Thymus (tissue), 11 donors: Measurements from ENCODE around the gene PAFAH1B1. TPM values are rescaled to one million over a fixed set of nuclear protein-coding genes. Genes with fewer than 3 reads are reported as not detected.
"Not testable (repeated sequence)": the region's sequence is repeated elsewhere in the genome, so short reads cannot be mapped to it uniquely, and the experiment has no call there.

Experiments
- DNase-seq, 9 donors: peaks; one replicate each; pipeline ENCODE4 v3.0.0-alpha.2; 2013; ENCODE audit warnings: low spot score in 9 of 9, low read depth in 6 of 9, missing footprints in 1 of 9
- H3K27ac ChIP-seq, 2 donors: one replicate each; pipeline ENCODE4 v1.5.1; 2013; ENCODE audit warnings: control low read depth in 1 of 2, low read depth in 1 of 2, low read length in 1 of 2, mild to moderate bottlenecking in 1 of 2, moderate library complexity in 1 of 2
- H3K27me3 ChIP-seq, 2 donors: one replicate each; pipeline ENCODE4 v1.5.1; 2013; ENCODE audit warnings: low read length in 1 of 2; ENCODE audit not compliant: control insufficient read depth in 2 of 2, insufficient read depth in 1 of 2
- H3K36me3 ChIP-seq, 2 donors: one replicate each; pipeline ENCODE4 v1.5.1; 2013; ENCODE audit warnings: low read length in 1 of 2, mild to moderate bottlenecking in 1 of 2, moderate library complexity in 1 of 2; ENCODE audit not compliant: control insufficient read depth in 2 of 2, insufficient read depth in 2 of 2
- H3K4me1 ChIP-seq, 2 donors: one replicate each; pipeline ENCODE4 v1.5.1; 2013; ENCODE audit warnings: low read length in 2 of 2; ENCODE audit not compliant: control insufficient read depth in 2 of 2, insufficient read depth in 2 of 2
- H3K4me3 ChIP-seq, 2 donors: one replicate each; pipeline ENCODE4 v1.5.1; 2013; ENCODE audit warnings: low read length in 2 of 2, control low read depth in 1 of 2, mild to moderate bottlenecking in 1 of 2
- H3K9me3 ChIP-seq, 2 donors: one replicate each; pipeline ENCODE4 v1.5.1; 2013; ENCODE audit warnings: low read length in 1 of 2, mild to moderate bottlenecking in 1 of 2; ENCODE audit not compliant: control insufficient read depth in 2 of 2, insufficient read depth in 1 of 2
- WGBS: extraction: QIAGEN DNeasy Blood & Tissue Kit; methylation state at CpG from one replicate; pipeline ENCODE4 v1.1.7; 2013; 5-methylcytosine and 5-hydroxymethylcytosine counted together
- polyA plus RNA-seq: library from polyadenylated mRNA; stranded (reverse); fragments of 200-250 nt; gene quantifications from one replicate; pipeline ENCODE4 v1.2.3, GENCODE V29; 2013
- total RNA-seq: library from RNA; stranded (reverse); fragments of 120-200 nt; gene quantifications from one replicate; pipeline ENCODE4 v1.2.4, GENCODE V29; 2013
- donor health status: healthy.

PAFAH1B1 gene
- total and polyA plus RNA-seq, 2 donors: 52.1 to 52.2 TPM

GRCh38 chr17:2621951-2622405 is 28.5 kb downstream of the PAFAH1B1 start:
- WGBS: 98% methylated on average over 4 of the region's 4 CpGs
- not testable (repeated sequence) for H3K4me1 ChIP-seq, DNase-seq, H3K4me3 ChIP-seq, H3K9me3 ChIP-seq, H3K27ac ChIP-seq, H3K27me3 ChIP-seq
- H3K36me3 ChIP-seq: peaks cover 12 to 16% of the 10 kb centered on the region in 2 donors

DNA sequence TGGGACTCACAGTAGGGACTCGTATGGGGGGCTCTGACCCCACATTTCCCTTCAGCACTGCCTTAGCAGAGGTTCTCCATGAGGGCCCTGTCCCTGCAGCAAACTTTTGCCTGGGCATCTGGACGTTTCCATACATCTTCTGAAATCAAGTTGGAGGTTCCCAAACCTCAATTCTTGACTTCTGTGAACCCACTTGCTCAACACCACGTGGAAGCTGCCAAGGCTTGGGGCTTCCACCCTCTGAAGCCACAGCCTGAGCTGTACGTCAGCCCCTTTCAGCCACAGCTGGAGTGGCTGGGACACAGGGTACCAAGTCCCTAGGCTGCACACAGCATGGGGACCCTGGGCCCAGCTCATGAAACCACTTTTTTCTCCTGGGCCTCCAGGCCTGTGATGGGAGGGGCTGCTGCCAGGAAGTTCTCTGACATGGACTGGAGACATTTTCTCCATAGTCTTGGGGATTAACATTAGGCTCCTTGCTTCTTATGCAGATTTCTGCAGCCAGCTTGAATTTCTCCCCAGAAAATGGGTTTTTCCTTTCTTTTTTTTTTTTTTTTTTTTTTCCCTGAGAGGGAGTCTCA is 29.4 kb downstream of the PAFAH1B1 start:
- not testable (repeated sequence) for H3K27me3 ChIP-seq, H3K4me1 ChIP-seq, DNase-seq, H3K9me3 ChIP-seq, H3K27ac ChIP-seq, H3K4me3 ChIP-seq
- peaks cover 10 to 12% of the 10 kb centered on the region in 2 donors for H3K36me3 ChIP-seq
- WGBS: 98% methylated on average over 4 of the region's 4 CpGs

DNA sequence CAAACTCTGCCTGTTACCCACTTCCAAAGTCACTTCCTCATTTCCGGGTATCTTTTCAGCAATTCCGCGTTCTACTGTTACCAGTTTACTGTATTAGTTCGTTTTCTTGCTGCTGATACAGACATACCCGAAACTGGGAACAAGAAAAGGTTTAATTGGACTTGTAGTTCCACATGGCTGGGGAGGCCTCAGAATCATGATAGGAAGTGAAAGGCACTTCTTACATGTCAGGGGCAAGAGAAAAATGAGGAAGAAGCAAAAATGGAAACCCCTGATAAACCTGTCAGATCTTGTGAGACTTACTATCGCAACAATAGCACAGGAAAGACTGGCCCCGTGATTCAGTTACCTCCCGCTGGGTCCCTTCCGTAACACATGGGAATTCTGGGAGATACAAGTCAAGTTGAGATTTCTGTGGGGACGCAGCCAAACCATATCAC is 30.9 kb downstream of the PAFAH1B1 start:
- 48% methylated on average over 10 of the region's 10 CpGs for WGBS
- peak overlapping the region in 1 of 2 donors; percentile 25 for H3K27ac ChIP-seq

GRCh38 chr17:2626626-2627219 is 33.3 kb downstream of the PAFAH1B1 start:
- H3K27ac ChIP-seq, H3K27me3 ChIP-seq, H3K4me1 ChIP-seq, H3K4me3 ChIP-seq, DNase-seq, H3K9me3 ChIP-seq: not testable (repeated sequence)
- WGBS: 99% methylated on average over 7 of the region's 7 CpGs
- H3K36me3 ChIP-seq: peaks cover 12 to 16% of the 10 kb centered on the region in 2 donors

More for the DNA sequence above, 30.9 kb downstream of the PAFAH1B1 start:
- Histone ChIP-seq H3K27me3 (no peaks in the 10 kb centered on the region), H3K9me3 (peaks cover 0 to 7% of the 10 kb centered on the region in 2 donors), H3K4me1 (no peaks in the 10 kb centered on the region), H3K36me3 (peaks cover 10 to 12% of the 10 kb centered on the region in 2 donors), H3K4me3 (no peak overlapping the region)
- peak in 1 of 9 donors; percentile 9 for DNase-seq

GRCh38 chr17:2628922-2629321 is 35.5 kb downstream of the PAFAH1B1 start:
- H3K27ac ChIP-seq, DNase-seq: not testable (repeated sequence)
- 61% methylated on average over 2 of the region's 2 CpGs for WGBS

DNA sequence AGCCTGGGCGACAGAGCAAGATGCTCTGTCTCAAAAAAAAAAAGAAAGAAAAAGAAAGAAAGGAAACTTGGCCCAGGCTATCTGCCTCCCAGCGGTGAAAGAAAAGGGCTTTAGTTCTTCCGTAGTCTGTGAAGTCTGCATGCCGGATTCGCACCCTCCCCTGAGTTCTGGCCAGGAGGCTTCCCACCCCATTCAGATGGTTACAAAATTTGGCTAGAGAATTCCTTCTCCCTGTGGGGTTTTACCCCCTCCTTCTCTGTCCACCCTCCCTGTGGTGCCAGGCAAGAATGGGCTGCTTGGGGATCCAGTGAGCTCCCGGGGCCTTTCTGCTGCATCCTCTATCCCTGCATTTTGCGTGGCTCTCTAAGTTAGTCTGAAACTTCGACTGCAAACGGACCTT is 37.8 kb downstream of the PAFAH1B1 start:
- H3K27ac ChIP-seq: no peak overlapping the region
- H3K27me3 ChIP-seq: no peaks in the 10 kb centered on the region
- no peak overlapping the region for H3K4me3 ChIP-seq
- 97% methylated on average over 9 of the region's 9 CpGs for WGBS
- H3K9me3 ChIP-seq: no peaks in the 10 kb centered on the region
- no peaks in the 10 kb centered on the region for H3K4me1 ChIP-seq
- no peak for DNase-seq
- peaks cover 3 to 24% of the 10 kb centered on the region in 2 donors for H3K36me3 ChIP-seq

More at GRCh38 chr17:2628922-2629321, 35.5 kb downstream of the PAFAH1B1 start:
- not testable (repeated sequence) for H3K27me3 ChIP-seq, H3K9me3 ChIP-seq, H3K4me1 ChIP-seq, H3K4me3 ChIP-seq, H3K36me3 ChIP-seq

DNA sequence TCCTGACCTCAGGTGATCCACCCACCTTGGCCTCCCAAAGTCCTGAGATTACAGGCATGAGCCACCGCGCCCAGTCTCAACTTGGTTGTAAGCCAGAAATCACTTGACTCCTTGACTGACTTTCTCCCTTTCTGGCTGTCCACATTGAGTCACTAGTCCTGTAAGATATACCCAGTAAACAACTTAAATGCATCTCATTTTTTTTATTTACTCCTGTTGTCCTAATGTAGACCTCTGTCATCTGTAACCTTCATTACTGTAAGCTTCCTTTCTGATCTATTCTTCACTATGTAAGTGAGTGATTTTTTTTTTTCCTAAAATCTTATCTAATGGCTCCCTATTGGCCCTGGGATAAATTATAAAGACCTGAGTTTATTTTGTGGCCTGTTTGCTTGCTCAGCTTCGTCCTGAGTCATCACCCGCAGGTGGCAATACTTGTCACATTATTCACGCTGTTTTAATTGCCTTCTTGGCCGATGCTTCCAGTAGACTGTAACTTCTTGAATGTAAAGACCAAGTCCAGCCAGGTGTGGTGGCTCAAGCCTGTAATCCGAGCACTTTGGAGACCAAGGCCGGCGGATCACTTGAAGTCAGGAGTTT is 41.0 kb downstream of the PAFAH1B1 start:
- no peaks in the 10 kb centered on the region for H3K4me1 ChIP-seq
- H3K27ac ChIP-seq: no peak overlapping the region
- 93% methylated on average over 9 of the region's 9 CpGs for WGBS
- no peak overlapping the region for H3K4me3 ChIP-seq
- no peaks in the 10 kb centered on the region for H3K27me3 ChIP-seq
- H3K36me3 ChIP-seq: peaks cover 16 to 42% of the 10 kb centered on the region in 2 donors
- no peaks in the 10 kb centered on the region for H3K9me3 ChIP-seq
- DNase-seq: no peak

GRCh38 chr17:2635241-2635640 is 41.8 kb downstream of the PAFAH1B1 start:
- H3K27me3 ChIP-seq: no peaks in the 10 kb centered on the region
- 99% methylated on average over 3 of the region's 3 CpGs for whole genome bisulfite sequencing
- H3K4me1 ChIP-seq: no peaks in the 10 kb centered on the region
- no peak overlapping the region for H3K27ac ChIP-seq
- no peak overlapping the region for H3K4me3 ChIP-seq
- no peak for DNase-seq
- H3K36me3 ChIP-seq: peaks cover 16 to 44% of the 10 kb centered on the region in 2 donors
- H3K9me3 ChIP-seq: no peaks in the 10 kb centered on the region

DNA sequence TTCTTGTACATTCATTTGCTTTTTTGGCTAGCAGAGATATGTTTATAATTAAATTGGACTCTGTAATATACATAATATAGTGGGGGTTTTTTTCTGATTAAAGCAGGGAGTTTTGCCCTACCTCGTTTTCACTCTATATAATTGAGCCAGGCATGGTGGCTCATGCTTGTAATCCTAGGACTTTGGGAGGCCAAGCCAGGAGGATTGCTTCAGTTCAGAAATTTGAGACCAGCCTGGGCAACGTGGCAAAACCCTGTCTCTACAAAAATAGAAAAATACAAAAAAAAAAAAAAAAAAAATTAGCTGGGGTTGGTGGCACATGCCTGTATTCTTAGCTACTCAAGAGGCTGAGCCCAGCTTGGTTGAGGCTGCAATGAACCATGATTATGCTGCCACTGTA is 42.2 kb downstream of the PAFAH1B1 start:
- no peak for DNase-seq
- H3K9me3 ChIP-seq: no peaks in the 10 kb centered on the region
- H3K4me1 ChIP-seq: no peaks in the 10 kb centered on the region
- WGBS: 89% methylated on average over 2 of the region's 2 CpGs
- peaks cover 16 to 46% of the 10 kb centered on the region in 2 donors for H3K36me3 ChIP-seq
- no peak overlapping the region for H3K4me3 ChIP-seq
- H3K27me3 ChIP-seq: no peaks in the 10 kb centered on the region
- H3K27ac ChIP-seq: no peak overlapping the region
